ENCODE measurements around the gene HMX3. TPM values are rescaled to one million over a fixed set of nuclear protein-coding genes. Genes with fewer than 3 reads are reported as not detected.
A peak's percentile ranks its signal among the peaks of the same experiment; 100 is the strongest.

HMX3 gene
- total and polyA plus RNA-seq, 8 donors: 0.07 to 0.53 (median 0.29) TPM; not detected in 5

GRCh38 chr10:123149568-123150270 lies 13.9 kb downstream of the HMX3 start:
- no peaks in the 10 kb centered on the region for H3K36me3 ChIP-seq
- 2% methylated on average over 72 to 76 of the region's 76 CpGs for WGBS, 2 donors
- ATAC-seq (no peak), DNase-seq (peak in 2 of 6 donors; percentile 55 to 66), FAIRE-seq (no peak)
- H3K27me3 ChIP-seq: peaks cover 0 to 71% (median 27%) of the 10 kb centered on the region in 4 donors
- H3K4me1 ChIP-seq: peaks cover 0 to 22% (median 5%) of the 10 kb centered on the region in 3 donors
- H3K4me3 ChIP-seq: peak overlapping the region; percentile 18 to 42 (median 26)
- H3K27ac ChIP-seq: no peak overlapping the region
- intact Hi-C loops (cut with DNase I): no loop called here
- no peaks in the 10 kb centered on the region for H3K9me3 ChIP-seq
- TF ChIP-seq, protein P1, sequence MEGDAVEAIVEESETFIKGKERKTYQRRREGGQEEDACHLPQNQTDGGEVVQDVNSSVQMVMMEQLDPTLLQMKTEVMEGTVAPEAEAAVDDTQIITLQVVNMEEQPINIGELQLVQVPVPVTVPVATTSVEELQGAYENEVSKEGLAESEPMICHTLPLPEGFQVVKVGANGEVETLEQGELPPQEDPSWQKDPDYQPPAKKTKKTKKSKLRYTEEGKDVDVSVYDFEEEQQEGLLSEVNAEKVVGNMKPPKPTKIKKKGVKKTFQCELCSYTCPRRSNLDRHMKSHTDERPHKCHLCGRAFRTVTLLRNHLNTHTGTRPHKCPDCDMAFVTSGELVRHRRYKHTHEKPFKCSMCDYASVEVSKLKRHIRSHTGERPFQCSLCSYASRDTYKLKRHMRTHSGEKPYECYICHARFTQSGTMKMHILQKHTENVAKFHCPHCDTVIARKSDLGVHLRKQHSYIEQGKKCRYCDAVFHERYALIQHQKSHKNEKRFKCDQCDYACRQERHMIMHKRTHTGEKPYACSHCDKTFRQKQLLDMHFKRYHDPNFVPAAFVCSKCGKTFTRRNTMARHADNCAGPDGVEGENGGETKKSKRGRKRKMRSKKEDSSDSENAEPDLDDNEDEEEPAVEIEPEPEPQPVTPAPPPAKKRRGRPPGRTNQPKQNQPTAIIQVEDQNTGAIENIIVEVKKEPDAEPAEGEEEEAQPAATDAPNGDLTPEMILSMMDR (IDR thresholded peaks at IDR 0.05): no peak

DNA sequence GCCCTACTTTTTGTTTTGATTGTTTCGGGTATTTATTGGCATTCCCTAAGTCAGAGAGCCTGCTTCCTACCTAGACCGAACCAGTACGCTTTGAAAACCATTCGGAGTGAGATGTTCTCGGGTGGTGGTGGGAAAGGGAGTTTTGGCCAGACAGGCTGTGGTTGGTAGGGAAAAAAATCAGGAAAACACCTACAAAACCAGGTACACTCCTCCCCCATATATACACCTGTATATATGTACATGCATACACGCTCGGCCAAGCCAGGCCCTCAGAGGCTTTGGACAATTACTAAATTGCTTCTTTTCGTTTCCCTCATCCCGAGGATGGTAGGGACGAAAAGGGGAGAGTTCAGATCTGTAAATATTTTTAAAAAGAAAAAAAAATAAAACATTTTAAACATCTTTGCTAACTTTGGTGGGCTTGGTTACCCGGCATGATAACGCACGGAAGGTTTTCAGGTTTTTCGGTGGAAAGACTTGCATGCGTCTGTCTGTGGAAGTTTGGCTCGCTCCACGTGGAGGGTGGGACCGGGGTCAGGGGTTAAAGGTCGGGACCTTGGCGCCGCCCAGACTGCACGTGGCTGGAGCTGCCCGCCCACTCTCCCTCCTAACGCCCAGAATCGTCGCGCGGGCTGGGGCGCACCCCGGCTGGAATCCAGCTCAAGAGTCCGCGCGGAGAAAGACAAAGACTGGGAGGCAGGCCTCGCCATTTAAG lies 14.7 kb downstream of the HMX3 start:
- ATAC-seq (no peak), FAIRE-seq (no peak), DNase-seq (peak in 1 of 6 donors; percentile 69)
- Histone ChIP-seq H3K27me3 (peaks cover 0 to 64% (median 23%) of the 10 kb centered on the region in 4 donors), H3K4me3 (peak overlapping the region in 2 of 4 donors; percentile 29 to 42), H3K9me3 (no peaks in the 10 kb centered on the region), H3K27ac (no peak overlapping the region), H3K4me1 (peaks cover 3 to 25% (median 7%) of the 10 kb centered on the region in 3 donors), H3K36me3 (no peaks in the 10 kb centered on the region)
- TF ChIP-seq, protein P1 (IDR thresholded peaks at IDR 0.05): no peak
- WGBS, 2 donors: 9 to 11% methylated on average over 34 of the region's 34 CpGs
- intact Hi-C loops (cut with DNase I): no loop called here

DNA sequence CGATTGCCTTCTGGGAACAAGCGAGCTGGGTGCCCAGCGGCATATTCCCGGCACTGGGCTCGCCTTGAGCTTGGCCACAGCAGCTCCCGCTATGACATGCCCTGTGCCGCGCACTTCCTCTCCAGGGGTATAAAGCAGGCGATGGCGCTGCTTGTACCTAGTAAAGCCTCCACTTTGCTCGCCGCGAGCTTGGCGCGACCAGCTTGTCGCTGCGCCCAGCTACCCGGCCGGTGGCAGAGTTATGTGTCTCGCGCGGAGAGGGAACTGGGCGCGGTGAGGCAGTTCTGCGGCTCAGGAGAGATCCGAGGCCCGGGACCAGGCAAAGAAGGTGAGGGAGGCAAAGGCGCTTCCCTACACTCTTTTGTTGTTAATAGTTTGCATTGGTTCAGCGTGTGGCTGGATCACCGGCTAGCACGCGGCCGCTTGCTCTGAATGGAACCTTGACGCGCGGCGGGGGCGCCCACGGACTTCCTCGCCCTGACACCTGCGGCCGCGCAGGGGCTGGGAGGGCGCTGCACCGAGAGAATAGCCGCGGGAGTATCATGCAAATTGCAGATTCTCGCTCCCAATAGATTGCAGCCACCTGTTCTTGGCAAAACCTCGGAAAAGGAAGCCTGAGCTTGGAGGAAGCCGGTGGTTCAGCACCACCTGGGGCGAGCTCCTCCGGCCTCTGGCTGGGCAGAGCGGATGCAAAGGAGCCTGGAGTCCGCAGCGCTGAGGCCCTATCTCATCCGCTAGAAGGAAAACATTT lies 15.4 kb downstream of the HMX3 start:
- H3K27me3 ChIP-seq: peaks cover 0 to 58% (median 20%) of the 10 kb centered on the region in 4 donors
- no peaks in the 10 kb centered on the region for H3K36me3 ChIP-seq
- peak overlapping the region in 1 of 4 donors; percentile 38 for H3K4me3 ChIP-seq
- 3 to 4% methylated on average over 56 of the region's 56 CpGs for WGBS, 2 donors
- no peak overlapping the region for H3K27ac ChIP-seq
- no peak for DNase-seq
- peaks cover 3 to 30% (median 9%) of the 10 kb centered on the region in 3 donors for H3K4me1 ChIP-seq
- ATAC-seq: no peak
- FAIRE-seq: no peak
- intact Hi-C loops (cut with DNase I): no loop called here
- H3K9me3 ChIP-seq: no peaks in the 10 kb centered on the region
- TF ChIP-seq, protein P1 (IDR thresholded peaks at IDR 0.05): no peak

DNA sequence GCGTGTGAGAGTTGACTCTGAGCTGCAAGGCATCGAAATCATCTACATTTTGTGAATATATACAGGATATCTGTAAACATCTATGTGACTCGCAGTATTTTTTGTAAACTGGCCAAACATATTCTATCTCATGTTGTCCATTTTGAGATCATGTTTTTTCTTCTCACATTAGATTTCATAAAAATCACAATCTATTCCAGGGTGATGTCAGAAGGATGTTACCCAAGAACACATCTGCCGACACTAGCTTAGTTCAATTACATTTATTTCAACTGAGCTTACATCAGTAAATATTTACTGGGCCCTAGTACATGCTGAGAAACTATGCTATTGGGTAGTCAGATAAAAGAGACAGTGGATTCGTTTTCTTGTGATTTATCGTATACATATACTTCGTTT lies 16.0 kb downstream of the HMX3 start:
- Histone ChIP-seq H3K4me3 (peak overlapping the region in 1 of 4 donors; percentile 38), H3K27ac (no peak overlapping the region), H3K36me3 (no peaks in the 10 kb centered on the region), H3K27me3 (peaks cover 0 to 52% (median 17%) of the 10 kb centered on the region in 4 donors), H3K4me1 (peaks cover 3 to 30% (median 9%) of the 10 kb centered on the region in 3 donors), H3K9me3 (no peaks in the 10 kb centered on the region)
- FAIRE-seq (no peak), DNase-seq (no peak), ATAC-seq (no peak)
- TF ChIP-seq, protein P1 (IDR thresholded peaks at IDR 0.05): no peak
- intact Hi-C loops (cut with DNase I): no loop called here
- whole genome bisulfite sequencing, 2 donors: 21 to 24% methylated on average over 7 of the region's 7 CpGs
